ENCODE measurements around the gene EPHA1.

The EPHA1 gene

GRCh38 chr7:143362131-143363015 lies 46.3 kb downstream of the EPHA1 start, which contains the start of gene FAM131B:
TSS of gene FAM131B (minus strand) at chr7:143362713. CDS start at chr7:143362603, 110 bp downstream.
- Histone ChIP-seq H3K9me3 (ENCODE audit: control insufficient read depth in 2 of 2, low read length in 2 of 2) (peaks cover 0 to 2% of the 10 kb centered on the region in 2 donors), H3K27ac (ENCODE audit: low read depth in 2 of 2, low read length in 2 of 2) (no peak within 1 kb of the TSS), H3K36me3 (ENCODE audit: control insufficient read depth in 2 of 2, insufficient read depth in 2 of 2, low read length in 2 of 2) (no peaks in the 10 kb centered on the region), H3K27me3 (ENCODE audit: control insufficient read depth in 2 of 2, insufficient read depth in 2 of 2, low read length in 2 of 2) (peaks cover 20 to 23% of the 10 kb centered on the region in 2 donors), H3K4me1 (ENCODE audit: control insufficient read depth in 2 of 2, insufficient read depth in 2 of 2, low read length in 2 of 2) (peaks cover 0 to 4% of the 10 kb centered on the region in 2 donors), H3K4me3 (ENCODE audit: low read length in 2 of 2) (peak within 1 kb of the TSS; percentile 56 to 61), H3K9ac (ENCODE audit: low read depth in 1 of 2, low read length in 2 of 2) (peak within 1 kb of the TSS in 1 of 2 donors; percentile 12)

- peaks cover 20 to 23% of the 10 kb centered on the region in 2 donors for H3K27me3 ChIP-seq (ENCODE audit: control insufficient read depth in 2 of 2, insufficient read depth in 2 of 2, low read length in 2 of 2)
- no peak overlapping the region for H3K27ac ChIP-seq (ENCODE audit: low read depth in 2 of 2, low read length in 2 of 2)
- peak overlapping the region; percentile 56 to 61 for H3K4me3 ChIP-seq (ENCODE audit: low read length in 2 of 2)
- H3K36me3 ChIP-seq (ENCODE audit: control insufficient read depth in 2 of 2, insufficient read depth in 2 of 2, low read length in 2 of 2), result no peaks in the 10 kb centered on the region
- peaks cover 0 to 4% of the 10 kb centered on the region in 2 donors for H3K4me1 ChIP-seq (ENCODE audit: control insufficient read depth in 2 of 2, insufficient read depth in 2 of 2, low read length in 2 of 2)
- H3K9ac ChIP-seq (ENCODE audit: low read depth in 1 of 2, low read length in 2 of 2), result no peak overlapping the region
- H3K9me3 ChIP-seq (ENCODE audit: control insufficient read depth in 2 of 2, low read length in 2 of 2), result peaks cover 0 to 2% of the 10 kb centered on the region in 2 donors
Measured at GRCh38 chr7:143361552-143362130, 47.0 kb downstream of the EPHA1 start.

GRCh38 chr7:143360788-143361551 lies 47.7 kb downstream of the EPHA1 start:
- Histone ChIP-seq H3K27ac (ENCODE audit: low read depth in 2 of 2, low read length in 2 of 2) (no peak overlapping the region), H3K9me3 (ENCODE audit: control insufficient read depth in 2 of 2, low read length in 2 of 2) (peaks cover 0 to 2% of the 10 kb centered on the region in 2 donors), H3K4me1 (ENCODE audit: control insufficient read depth in 2 of 2, insufficient read depth in 2 of 2, low read length in 2 of 2) (peaks cover 0 to 4% of the 10 kb centered on the region in 2 donors), H3K9ac (ENCODE audit: low read depth in 1 of 2, low read length in 2 of 2) (no peak overlapping the region), H3K4me3 (ENCODE audit: low read length in 2 of 2) (no peak overlapping the region), H3K27me3 (ENCODE audit: control insufficient read depth in 2 of 2, insufficient read depth in 2 of 2, low read length in 2 of 2) (peaks cover 20 to 23% of the 10 kb centered on the region in 2 donors), H3K36me3 (ENCODE audit: control insufficient read depth in 2 of 2, insufficient read depth in 2 of 2, low read length in 2 of 2) (no peaks in the 10 kb centered on the region)

- Histone ChIP-seq H3K9ac (ENCODE audit: low read depth in 1 of 2, low read length in 2 of 2) (no peak overlapping the region), H3K4me1 (ENCODE audit: control insufficient read depth in 2 of 2, insufficient read depth in 2 of 2, low read length in 2 of 2) (peaks cover 0 to 4% of the 10 kb centered on the region in 2 donors), H3K36me3 (ENCODE audit: control insufficient read depth in 2 of 2, insufficient read depth in 2 of 2, low read length in 2 of 2) (no peaks in the 10 kb centered on the region), H3K27me3 (ENCODE audit: control insufficient read depth in 2 of 2, insufficient read depth in 2 of 2, low read length in 2 of 2) (peaks cover 20 to 23% of the 10 kb centered on the region in 2 donors), H3K27ac (ENCODE audit: low read depth in 2 of 2, low read length in 2 of 2) (no peak overlapping the region), H3K4me3 (ENCODE audit: low read length in 2 of 2) (no peak overlapping the region), H3K9me3 (ENCODE audit: control insufficient read depth in 2 of 2, low read length in 2 of 2) (peaks cover 0 to 2% of the 10 kb centered on the region in 2 donors)
Measured at GRCh38 chr7:143359771-143360353, 48.8 kb downstream of the EPHA1 start.

GRCh38 chr7:143358626-143359025 lies 50.0 kb downstream of the EPHA1 start:
- Histone ChIP-seq H3K27me3 (ENCODE audit: control insufficient read depth in 2 of 2, insufficient read depth in 2 of 2, low read length in 2 of 2) (peaks cover 18 to 21% of the 10 kb centered on the region in 2 donors), H3K27ac (ENCODE audit: low read depth in 2 of 2, low read length in 2 of 2) (no peak overlapping the region), H3K4me3 (ENCODE audit: low read length in 2 of 2) (no peak overlapping the region), H3K4me1 (ENCODE audit: control insufficient read depth in 2 of 2, insufficient read depth in 2 of 2, low read length in 2 of 2) (peaks cover 0 to 4% of the 10 kb centered on the region in 2 donors), H3K36me3 (ENCODE audit: control insufficient read depth in 2 of 2, insufficient read depth in 2 of 2, low read length in 2 of 2) (no peaks in the 10 kb centered on the region), H3K9ac (ENCODE audit: low read depth in 1 of 2, low read length in 2 of 2) (no peak overlapping the region), H3K9me3 (ENCODE audit: control insufficient read depth in 2 of 2, low read length in 2 of 2) (peaks cover 0 to 2% of the 10 kb centered on the region in 2 donors)

- Histone ChIP-seq H3K27me3 (ENCODE audit: control insufficient read depth in 2 of 2, insufficient read depth in 2 of 2, low read length in 2 of 2) (peaks cover 8 to 12% of the 10 kb centered on the region in 2 donors), H3K4me1 (ENCODE audit: control insufficient read depth in 2 of 2, insufficient read depth in 2 of 2, low read length in 2 of 2) (no peaks in the 10 kb centered on the region)
Measured at GRCh38 chr7:143356414-143357050, 52.1 kb downstream of the EPHA1 start.

GRCh38 chr7:143355450-143356385 lies 52.9 kb downstream of the EPHA1 start:
- Histone ChIP-seq H3K9me3 (ENCODE audit: control insufficient read depth in 2 of 2, low read length in 2 of 2) (no peaks in the 10 kb centered on the region), H3K4me1 (ENCODE audit: control insufficient read depth in 2 of 2, insufficient read depth in 2 of 2, low read length in 2 of 2) (no peaks in the 10 kb centered on the region), H3K4me3 (ENCODE audit: low read length in 2 of 2) (no peak overlapping the region), H3K27me3 (ENCODE audit: control insufficient read depth in 2 of 2, insufficient read depth in 2 of 2, low read length in 2 of 2) (peaks cover 5 to 9% of the 10 kb centered on the region in 2 donors), H3K9ac (ENCODE audit: low read depth in 1 of 2, low read length in 2 of 2) (no peak overlapping the region), H3K27ac (ENCODE audit: low read depth in 2 of 2, low read length in 2 of 2) (no peak overlapping the region), H3K36me3 (ENCODE audit: control insufficient read depth in 2 of 2, insufficient read depth in 2 of 2, low read length in 2 of 2) (no peaks in the 10 kb centered on the region)

More at GRCh38 chr7:143356414-143357050, 52.1 kb downstream of the EPHA1 start:
- H3K27ac ChIP-seq (ENCODE audit: low read depth in 2 of 2, low read length in 2 of 2), result no peak overlapping the region
- no peaks in the 10 kb centered on the region for H3K9me3 ChIP-seq (ENCODE audit: control insufficient read depth in 2 of 2, low read length in 2 of 2)
- H3K36me3 ChIP-seq (ENCODE audit: control insufficient read depth in 2 of 2, insufficient read depth in 2 of 2, low read length in 2 of 2), result no peaks in the 10 kb centered on the region
- no peak overlapping the region for H3K4me3 ChIP-seq (ENCODE audit: low read length in 2 of 2)
- no peak overlapping the region for H3K9ac ChIP-seq (ENCODE audit: low read depth in 1 of 2, low read length in 2 of 2)

- Histone ChIP-seq H3K4me1 (ENCODE audit: control insufficient read depth in 2 of 2, insufficient read depth in 2 of 2, low read length in 2 of 2) (no peaks in the 10 kb centered on the region), H3K27me3 (ENCODE audit: control insufficient read depth in 2 of 2, insufficient read depth in 2 of 2, low read length in 2 of 2) (peaks cover 0 to 4% of the 10 kb centered on the region in 2 donors), H3K9ac (ENCODE audit: low read depth in 1 of 2, low read length in 2 of 2) (no peak overlapping the region), H3K27ac (ENCODE audit: low read depth in 2 of 2, low read length in 2 of 2) (no peak overlapping the region), H3K36me3 (ENCODE audit: control insufficient read depth in 2 of 2, insufficient read depth in 2 of 2, low read length in 2 of 2) (no peaks in the 10 kb centered on the region), H3K9me3 (ENCODE audit: control insufficient read depth in 2 of 2, low read length in 2 of 2) (no peaks in the 10 kb centered on the region), H3K4me3 (ENCODE audit: low read length in 2 of 2) (no peak overlapping the region)
Measured at GRCh38 chr7:143354965-143355364, 53.7 kb downstream of the EPHA1 start.

Data from mucosa of rectum (tissue), 2 donors.